Activated CD4-positive, alpha-beta T cell treated with anti-CD3 and anti-CD28 coated beads, Interleukin-2, amount 50 U/mL, for 16 hours (primary cell): Measurements from ENCODE around the gene DENND2D.
"Not testable (repeated sequence)": the region's sequence is repeated elsewhere in the genome, so short reads cannot be mapped to it uniquely, and the experiment has no call there.

Experiments used
- DNase-seq: peaks from one replicate; pipeline ENCODE4 v3.0.0-alpha.2; 2020

Gene DENND2D

DNA sequence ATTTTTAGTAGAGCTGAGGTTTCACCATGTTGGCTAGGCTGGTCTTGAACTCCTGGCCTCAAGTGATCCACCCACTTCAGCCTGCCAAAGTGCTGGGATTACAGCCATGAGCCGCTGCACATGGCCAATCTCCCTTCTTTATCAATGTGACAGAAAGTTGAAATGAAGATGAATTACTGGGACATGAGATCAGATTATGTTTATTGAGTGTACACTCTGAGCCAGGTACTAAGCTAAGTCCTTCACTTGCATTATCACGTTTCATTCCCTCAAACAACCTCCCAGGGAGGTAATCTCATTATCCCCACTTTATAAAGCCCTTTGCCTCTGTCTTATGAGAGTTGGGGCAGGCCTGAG is 20.8 kb upstream of the DENND2D start:
- DNase-seq = no peak

DNA sequence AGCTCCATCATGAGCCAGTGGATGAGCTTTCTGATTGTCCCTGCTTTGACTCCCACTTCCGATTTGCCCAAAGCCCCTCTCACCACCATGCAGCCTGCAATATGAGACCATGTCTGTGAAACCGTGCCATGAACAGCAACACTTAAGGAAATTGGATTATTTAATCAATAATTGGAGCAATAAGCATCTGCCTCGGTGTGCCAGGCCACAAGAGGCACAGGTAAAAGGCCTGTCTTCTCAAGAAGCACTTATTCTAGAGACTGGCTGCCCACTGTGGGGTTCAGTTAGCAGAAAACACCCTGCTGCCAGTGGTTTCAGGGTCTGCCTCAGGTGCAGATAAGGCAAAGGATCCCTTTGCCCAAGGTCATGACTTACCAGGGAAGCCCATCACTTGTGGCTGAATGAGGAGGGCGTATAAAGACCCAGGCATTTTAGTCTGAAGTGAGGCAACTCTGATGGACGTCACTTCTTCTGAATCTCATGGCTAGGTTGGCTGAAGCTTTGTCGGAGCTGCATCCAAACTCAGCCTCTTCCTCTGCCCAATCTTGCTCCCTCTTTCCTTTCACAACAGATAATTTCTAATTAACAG is 19.9 kb upstream of the DENND2D start:
- no peak for DNase-seq

- peak; percentile 78 for DNase-seq
Measured at GRCh38 chr1:111219557-111220286, 19.3 kb upstream of the DENND2D start.

DNA sequence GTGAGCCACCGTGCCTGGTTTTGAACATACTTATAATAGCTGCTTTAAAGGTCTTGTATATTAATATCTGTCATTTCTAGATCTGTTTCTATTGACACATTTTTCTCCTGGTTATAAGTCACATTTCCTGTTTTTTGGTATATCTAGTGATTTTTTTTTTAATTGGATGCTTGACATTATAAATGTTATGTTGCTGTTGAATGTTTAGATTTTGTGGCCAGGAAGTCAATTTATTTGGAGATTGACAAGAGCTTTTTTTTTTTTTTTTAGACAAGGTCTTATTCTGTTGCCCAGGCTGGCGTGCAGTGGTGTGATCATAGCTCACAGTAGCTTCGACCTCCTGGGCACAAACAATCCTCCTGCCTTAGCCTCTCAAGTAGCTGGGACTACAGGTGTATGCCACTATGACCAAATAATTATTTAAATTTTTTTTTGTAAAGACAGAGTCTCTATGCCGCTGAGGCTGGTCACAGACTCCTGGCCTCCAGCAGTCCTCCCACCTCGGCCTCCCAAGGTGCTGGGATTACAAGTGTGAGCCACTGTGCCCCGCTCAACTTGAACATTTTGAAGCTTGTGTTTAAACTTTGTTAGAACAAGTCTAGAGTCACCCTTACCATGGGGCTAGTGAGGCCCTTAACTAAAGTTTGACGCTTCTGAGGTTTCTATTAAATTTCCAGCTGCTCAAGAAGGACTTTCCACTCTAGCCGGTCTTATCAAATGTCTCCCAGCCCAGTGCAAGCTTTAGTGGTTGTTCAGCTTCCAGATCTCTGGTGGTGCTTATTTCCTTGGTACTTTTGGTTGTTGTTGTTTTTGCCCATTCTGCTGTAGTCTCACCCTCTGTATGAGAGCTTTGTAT is 18.5 kb upstream of the DENND2D start:
- DNase-seq = no peak

DNA sequence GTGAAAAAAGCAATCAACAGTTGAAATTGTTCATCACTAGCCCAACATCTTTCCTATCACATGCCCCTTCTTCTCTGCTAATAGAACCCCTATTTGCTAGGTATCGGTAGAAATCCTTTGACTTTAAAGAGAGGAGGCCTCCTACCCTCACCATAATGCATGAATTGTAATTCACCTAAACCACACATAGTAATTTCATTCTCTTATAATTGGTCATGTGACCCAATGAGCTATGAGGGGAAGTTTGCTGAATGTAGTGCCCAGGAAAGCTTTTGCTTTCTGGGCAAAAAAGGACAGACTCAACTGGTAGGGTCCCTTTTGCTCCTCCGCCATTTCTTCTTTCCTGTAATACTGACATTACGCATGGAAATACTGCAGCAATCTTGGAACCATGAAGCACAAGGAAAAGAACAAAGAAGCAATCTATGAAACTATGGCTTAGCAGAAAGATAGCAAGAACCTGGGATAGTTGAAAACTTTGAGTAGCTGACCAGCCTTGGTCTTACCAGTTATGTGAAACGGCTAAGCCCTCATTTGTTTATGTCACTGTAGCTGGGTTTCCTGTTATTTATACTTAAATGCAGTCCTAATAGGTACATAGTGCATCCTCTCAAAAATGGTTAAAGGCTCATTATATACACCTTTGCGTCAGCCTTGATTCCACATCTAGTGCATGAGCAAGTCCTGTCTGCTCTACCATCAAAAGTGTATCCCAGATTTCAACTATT is 16.9 kb upstream of the DENND2D start:
- peak; percentile 76 for DNase-seq

- no peak for DNase-seq
Measured at GRCh38 chr1:111216751-111217150, 16.3 kb upstream of the DENND2D start.

DNA sequence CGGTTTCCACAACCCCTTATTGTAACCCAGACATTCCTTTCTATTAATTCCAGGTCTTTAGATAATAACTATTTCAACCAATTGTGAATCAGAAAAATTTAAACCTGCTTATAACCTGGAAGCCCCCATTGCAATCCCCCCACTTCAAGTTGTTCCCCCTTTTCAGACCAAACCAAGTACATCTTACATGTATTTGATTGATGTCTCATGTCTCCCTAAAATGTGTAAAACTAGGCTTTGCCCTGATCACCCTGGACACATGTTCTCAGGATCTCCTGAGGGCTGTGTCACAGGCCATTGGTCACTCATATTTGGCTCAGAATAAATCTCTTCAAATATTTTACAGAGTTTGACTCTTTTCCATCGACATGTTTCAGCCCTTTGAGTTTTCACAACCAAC is 14.8 kb upstream of the DENND2D start:
- DNase-seq = not testable (repeated sequence)

DNA sequence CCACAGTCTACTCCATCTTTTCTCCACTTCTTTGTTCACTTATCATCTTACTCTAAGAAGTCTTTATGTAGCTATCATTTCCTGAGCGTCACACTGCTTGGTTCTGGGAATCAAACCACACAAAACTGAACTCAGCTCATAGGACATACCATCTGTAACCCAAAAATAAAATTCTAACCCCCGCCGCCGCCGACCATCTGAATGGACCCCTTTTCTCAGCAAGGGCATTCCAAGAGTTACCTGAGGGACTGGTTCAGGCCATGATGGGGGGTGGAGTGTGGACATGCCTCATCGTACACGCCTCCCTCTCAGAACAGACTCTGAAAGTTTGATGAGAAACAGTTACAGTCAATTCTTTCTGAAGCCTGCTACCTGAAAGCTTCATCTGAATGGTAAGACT is 14.4 kb upstream of the DENND2D start:
- DNase-seq = no peak

GRCh38 chr1:111214074-111214801 is 13.8 kb upstream of the DENND2D start:
- DNase-seq = no peak

- no peak for DNase-seq
Measured at GRCh38 chr1:111213412-111213811, 13.0 kb upstream of the DENND2D start.

- DNase-seq = no peak
Measured at GRCh38 chr1:111212634-111213335, 12.3 kb upstream of the DENND2D start.

GRCh38 chr1:111211921-111212320 is 11.5 kb upstream of the DENND2D start:
- DNase-seq = no peak

DNA sequence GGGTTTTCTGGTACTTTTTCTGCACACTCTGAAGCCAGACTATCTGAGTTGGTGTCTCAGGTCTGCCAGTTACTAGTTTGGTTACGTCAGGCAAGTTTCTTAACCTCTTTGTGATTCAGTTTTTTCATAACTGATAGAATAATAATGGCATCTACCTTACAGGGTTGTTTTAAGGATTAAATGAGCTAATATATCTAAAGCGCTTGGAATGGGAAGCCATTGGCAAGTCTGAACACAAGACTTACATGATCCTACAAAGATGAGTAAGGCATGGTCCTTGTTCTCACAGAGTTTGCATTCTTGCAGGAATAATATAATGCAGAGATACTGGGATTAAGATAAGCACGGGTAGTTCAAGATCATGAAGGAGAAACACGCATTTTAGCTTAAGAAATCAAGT is 9.2 kb upstream of the DENND2D start:
- no peak for DNase-seq

DNA sequence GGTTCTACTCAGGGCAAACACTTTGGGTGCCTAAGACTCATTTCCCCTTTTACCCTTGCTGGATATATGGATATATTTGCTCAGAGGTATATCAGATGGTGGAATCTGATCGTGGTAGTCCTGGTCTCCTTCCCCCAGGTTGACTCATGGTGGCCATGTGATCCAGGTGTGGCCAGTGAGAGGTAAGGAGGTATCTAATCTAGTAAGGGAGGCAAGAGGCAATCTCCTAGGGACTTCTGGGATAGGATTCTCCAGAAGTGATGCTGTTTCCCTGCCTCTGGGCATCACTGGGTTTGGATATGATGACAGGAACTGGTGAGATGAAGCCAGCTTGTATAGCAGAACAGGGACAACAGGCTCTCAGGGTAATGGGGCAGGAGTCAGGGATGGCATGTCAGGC is 8.5 kb upstream of the DENND2D start:
- no peak for DNase-seq

- no peak for DNase-seq
Measured at GRCh38 chr1:111205714-111206050, 5.2 kb upstream of the DENND2D start.

- no peak for DNase-seq
Measured at GRCh38 chr1:111204983-111205713, 4.7 kb upstream of the DENND2D start.

DNA sequence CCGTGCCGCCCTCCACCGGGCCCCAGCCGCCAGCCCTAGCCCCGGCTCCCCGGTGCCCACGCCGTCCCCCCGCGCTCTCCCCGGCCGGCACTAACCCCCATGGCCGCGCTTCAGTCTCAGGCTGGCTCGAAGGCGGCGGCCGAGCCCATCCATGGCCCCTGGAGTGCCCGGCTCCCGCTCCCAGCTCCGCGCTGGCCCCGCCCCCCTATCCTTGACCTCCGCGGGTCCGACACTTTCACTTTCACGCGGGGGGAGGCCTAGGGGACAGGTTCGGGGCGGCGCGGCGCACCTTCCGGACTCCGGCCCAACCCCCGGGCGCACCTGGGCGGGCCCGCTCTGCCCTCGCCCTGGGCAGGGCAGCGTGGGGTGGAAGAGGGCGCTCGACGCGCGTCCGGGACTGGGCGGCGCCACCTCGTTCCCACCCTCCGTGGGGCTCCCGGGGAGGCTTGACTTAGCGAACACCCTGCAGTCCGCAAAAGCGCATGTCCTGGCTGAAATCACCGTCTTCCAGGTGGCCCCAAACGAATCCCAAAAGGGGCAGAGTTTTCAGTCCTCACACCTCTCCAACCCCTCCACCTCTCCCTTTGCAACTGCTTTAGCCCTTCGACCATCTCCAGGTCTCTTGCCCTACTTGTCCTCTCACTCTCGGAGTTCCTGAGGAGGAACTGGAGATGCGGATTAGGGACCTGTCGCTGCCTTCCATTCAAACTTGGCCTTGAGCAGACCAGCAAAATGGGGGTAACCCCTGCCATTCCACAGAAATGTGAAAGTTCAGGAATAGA is 3.9 kb upstream of the DENND2D start:
- peak; percentile 62 for DNase-seq

GRCh38 chr1:111203681-111204200 is 3.3 kb upstream of the DENND2D start:
- peak; percentile 92 for DNase-seq

- DNase-seq = no peak
Measured at GRCh38 chr1:111202707-111203623, 2.5 kb upstream of the DENND2D start.
